DND-41 (cell line): Measurements from ENCODE around the gene IQCH.

ENCODE experiments used
- CTCF ChIP-seq: IDR thresholded peaks from 2 replicates; pipeline ENCODE4 v1.5.1; 2012; ENCODE audit warnings: borderline replicate concordance, low read length, moderate library complexity, mild to moderate bottlenecking; ENCODE audit not compliant: poor library complexity, severe bottlenecking; ENCODE audit errors: extremely low read depth
- EZH2 ChIP-seq: IDR thresholded peaks from 3 replicates; pipeline ENCODE4 v1.6.1; 2012; ENCODE audit warnings: borderline replicate concordance, low read depth, mild to moderate bottlenecking, moderate library complexity, low read length, inconsistent platforms; ENCODE audit not compliant: severe bottlenecking

- no peak for TF ChIP-seq EZH2
- TF ChIP-seq CTCF, result no peak
Measured at GRCh38 chr15:67495585-67495984, 241.0 kb downstream of the IQCH start.
